Tibial nerve (tissue), 4 donors: ENCODE results near the gene RBM15B.

Source experiments
- EP300 ChIP-seq, 2 donors: sonication (generic); formaldehyde crosslinking; IDR thresholded peaks; one replicate each; pipeline ENCODE4 v1.6.1; 2017; ENCODE audit warnings: antibody characterized with exemption in 2 of 2, mild to moderate bottlenecking in 1 of 2
- POLR2A ChIP-seq, 2 donors: fragments of 450-650 bp; IDR thresholded peaks; one replicate each; pipeline ENCODE4 v1.6.1; 2017; ENCODE audit warnings: antibody characterized with exemption in 2 of 2, mild to moderate bottlenecking in 2 of 2, moderate library complexity in 2 of 2
- TF ChIP-seq, protein P1 (sequence below), 5 experiments: fragments of 200-600 bp in 3 of 5; fragments of 450-650 bp in 2 of 5; sonication (generic) in 3 of 5; IDR thresholded peaks; one replicate each; pipeline ENCODE4 v1.5.1; 2016 to 2019; ENCODE audit warnings: antibody characterized with exemption in 5 of 5, mild to moderate bottlenecking in 3 of 5, moderate library complexity in 2 of 5

DNA sequence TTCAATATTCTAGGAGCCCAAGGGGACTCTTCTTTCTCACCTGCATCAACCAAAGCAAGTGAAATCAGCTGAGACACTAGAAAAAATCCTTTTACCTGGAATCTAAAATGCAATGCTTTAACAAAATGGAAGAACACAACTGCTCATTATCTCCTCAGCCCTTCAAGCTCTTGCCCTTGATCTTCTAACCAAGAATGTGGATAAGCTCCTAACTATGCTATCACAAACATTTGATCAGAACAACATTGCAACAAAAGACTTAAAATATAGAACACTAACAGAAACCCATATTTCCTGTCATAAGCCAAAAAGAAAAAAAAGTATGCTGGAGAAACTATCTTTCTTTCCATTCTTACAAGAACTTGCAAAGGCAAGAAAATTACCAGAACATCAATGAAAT, 12.6 kb downstream of the RBM15B start:
- TF ChIP-seq POLR2A (IDR thresholded peaks at IDR 0.05) (no peak), EP300 (IDR thresholded peaks at IDR 0.05) (no peak)
- TF ChIP-seq, protein P1, sequence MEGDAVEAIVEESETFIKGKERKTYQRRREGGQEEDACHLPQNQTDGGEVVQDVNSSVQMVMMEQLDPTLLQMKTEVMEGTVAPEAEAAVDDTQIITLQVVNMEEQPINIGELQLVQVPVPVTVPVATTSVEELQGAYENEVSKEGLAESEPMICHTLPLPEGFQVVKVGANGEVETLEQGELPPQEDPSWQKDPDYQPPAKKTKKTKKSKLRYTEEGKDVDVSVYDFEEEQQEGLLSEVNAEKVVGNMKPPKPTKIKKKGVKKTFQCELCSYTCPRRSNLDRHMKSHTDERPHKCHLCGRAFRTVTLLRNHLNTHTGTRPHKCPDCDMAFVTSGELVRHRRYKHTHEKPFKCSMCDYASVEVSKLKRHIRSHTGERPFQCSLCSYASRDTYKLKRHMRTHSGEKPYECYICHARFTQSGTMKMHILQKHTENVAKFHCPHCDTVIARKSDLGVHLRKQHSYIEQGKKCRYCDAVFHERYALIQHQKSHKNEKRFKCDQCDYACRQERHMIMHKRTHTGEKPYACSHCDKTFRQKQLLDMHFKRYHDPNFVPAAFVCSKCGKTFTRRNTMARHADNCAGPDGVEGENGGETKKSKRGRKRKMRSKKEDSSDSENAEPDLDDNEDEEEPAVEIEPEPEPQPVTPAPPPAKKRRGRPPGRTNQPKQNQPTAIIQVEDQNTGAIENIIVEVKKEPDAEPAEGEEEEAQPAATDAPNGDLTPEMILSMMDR (IDR thresholded peaks at IDR 0.05) = no peak
